ENCODE data around the gene FAM89B. TPM values are rescaled to one million over a fixed set of nuclear protein-coding genes. Genes with fewer than 3 reads are reported as not detected.

Gene FAM89B
- total RNA-seq, 1 experiment from 2014 or later = 64.9 TPM

DNA sequence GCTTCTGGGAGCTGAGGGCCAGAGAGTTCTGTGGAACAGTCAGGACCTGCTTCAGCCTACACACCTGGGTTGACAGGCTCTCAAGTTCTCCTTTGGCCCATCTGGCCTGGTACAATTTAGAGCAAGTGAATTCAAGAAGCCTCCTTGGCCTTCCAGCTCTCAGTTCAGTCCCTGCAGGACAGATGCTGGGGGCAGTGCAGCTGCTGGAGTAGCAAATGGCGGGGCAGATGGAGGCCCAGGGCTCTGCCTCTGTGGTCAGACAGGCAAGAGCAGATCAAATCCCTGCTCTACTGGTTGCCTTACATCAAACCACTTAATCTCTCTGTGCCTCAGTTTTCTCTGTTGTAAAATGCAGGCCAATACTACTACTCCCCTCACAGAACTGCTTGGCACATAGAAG, 31.9 kb downstream of the FAM89B start:
- DNase-seq (ENCODE audit: low read depth in 1 of 2, low spot score in 2 of 2) = no peak
- H3K9me3 ChIP-seq (replicated peaks) = no peaks in the 10 kb centered on the region
- H3K27me3 ChIP-seq (replicated peaks) = no peaks in the 10 kb centered on the region
- peaks cover 89% of the 10 kb centered on the region for H3K36me3 ChIP-seq
- no peak overlapping the region for H3K27ac ChIP-seq
- no peak overlapping the region for H3K4me3 ChIP-seq
- H3K4me1 ChIP-seq (replicated peaks) = no peaks in the 10 kb centered on the region

GRCh38 chr11:65606876-65607613, 34.7 kb downstream of the FAM89B start:
- H3K9me3 ChIP-seq (replicated peaks) = no peaks in the 10 kb centered on the region
- peaks cover 13% of the 10 kb centered on the region for H3K4me1 ChIP-seq (replicated peaks)
- H3K27me3 ChIP-seq (replicated peaks) = no peaks in the 10 kb centered on the region
- no peak overlapping the region for H3K27ac ChIP-seq
- no peak overlapping the region for H3K4me3 ChIP-seq
- DNase-seq (ENCODE audit: low read depth in 1 of 2, low spot score in 2 of 2) = no peak
- peaks cover 96% of the 10 kb centered on the region for H3K36me3 ChIP-seq

GRCh38 chr11:65607614-65608426, 35.5 kb downstream of the FAM89B start:
- H3K36me3 ChIP-seq = peaks cover 96% of the 10 kb centered on the region
- no peak overlapping the region for H3K4me3 ChIP-seq
- H3K4me1 ChIP-seq (replicated peaks) = peaks cover 20% of the 10 kb centered on the region
- no peak overlapping the region for H3K27ac ChIP-seq
- DNase-seq (ENCODE audit: low read depth in 1 of 2, low spot score in 2 of 2) = no peak
- H3K27me3 ChIP-seq (replicated peaks) = no peaks in the 10 kb centered on the region
- H3K9me3 ChIP-seq (replicated peaks) = no peaks in the 10 kb centered on the region

- no peak for DNase-seq (ENCODE audit: low read depth in 1 of 2, low spot score in 2 of 2)
- Histone ChIP-seq H3K27me3 (replicated peaks) (no peaks in the 10 kb centered on the region), H3K4me1 (replicated peaks) (peaks cover 27% of the 10 kb centered on the region)
Measured at GRCh38 chr11:65609229-65609628, 36.9 kb downstream of the FAM89B start.

DNA sequence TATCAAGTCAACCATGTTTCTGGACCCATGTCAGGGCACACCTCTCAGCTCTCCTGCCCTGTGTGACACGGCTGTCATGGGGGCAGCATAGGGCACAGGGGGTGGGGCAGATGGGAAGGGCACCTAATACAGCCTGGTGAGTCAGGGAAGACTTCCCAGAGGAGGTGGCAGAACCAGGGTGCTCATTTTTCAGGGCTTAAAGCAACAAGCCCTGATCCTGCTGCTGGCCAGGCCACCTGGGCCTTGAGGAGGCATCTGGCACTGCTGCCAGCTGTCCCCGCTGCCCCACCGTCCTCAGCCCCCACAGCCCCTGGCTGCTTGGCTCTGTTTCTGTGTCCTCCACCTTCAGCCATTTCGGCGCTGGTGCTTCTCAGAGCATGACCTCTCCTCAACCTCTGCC, 37.3 kb downstream of the FAM89B start:
- Histone ChIP-seq H3K4me3 (no peak overlapping the region), H3K27me3 (replicated peaks) (no peaks in the 10 kb centered on the region), H3K4me1 (replicated peaks) (peaks cover 27% of the 10 kb centered on the region), H3K27ac (no peak overlapping the region), H3K36me3 (peaks cover 87% of the 10 kb centered on the region), H3K9me3 (replicated peaks) (no peaks in the 10 kb centered on the region)
- no peak for DNase-seq (ENCODE audit: low read depth in 1 of 2, low spot score in 2 of 2)

More at GRCh38 chr11:65609229-65609628, 36.9 kb downstream of the FAM89B start:
- Histone ChIP-seq H3K36me3 (peaks cover 91% of the 10 kb centered on the region), H3K27ac (no peak overlapping the region), H3K4me3 (no peak overlapping the region), H3K9me3 (replicated peaks) (no peaks in the 10 kb centered on the region)

DNA sequence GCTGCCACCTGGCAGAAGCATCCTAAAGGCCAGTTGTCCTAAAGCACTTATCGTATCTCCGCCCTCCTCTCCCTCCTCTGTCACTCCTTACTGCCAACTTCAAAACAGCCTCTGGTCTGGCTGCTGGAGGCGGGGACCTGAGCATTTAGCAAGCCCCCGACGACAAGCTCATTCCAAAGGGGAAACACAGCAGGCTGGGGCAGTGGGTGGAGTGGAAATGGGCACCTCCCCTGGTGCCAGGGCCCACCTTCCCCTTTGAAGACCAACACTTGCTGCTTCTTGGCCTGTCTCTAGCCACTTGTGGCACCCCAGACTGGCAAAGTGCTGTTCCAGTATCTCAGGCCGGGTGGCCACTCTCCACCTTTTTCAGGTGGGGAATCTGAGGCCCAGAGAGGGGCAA, 38.1 kb downstream of the FAM89B start:
- Histone ChIP-seq H3K36me3 (peaks cover 80% of the 10 kb centered on the region), H3K4me3 (no peak overlapping the region), H3K4me1 (replicated peaks) (peaks cover 27% of the 10 kb centered on the region)

GRCh38 chr11:65611028-65611757, 38.9 kb downstream of the FAM89B start:
- H3K36me3 ChIP-seq = peaks cover 72% of the 10 kb centered on the region
- no peak overlapping the region for H3K4me3 ChIP-seq
- DNase-seq (ENCODE audit: low read depth in 1 of 2, low spot score in 2 of 2) = no peak
- no peaks in the 10 kb centered on the region for H3K9me3 ChIP-seq (replicated peaks)
- H3K4me1 ChIP-seq (replicated peaks) = peaks cover 27% of the 10 kb centered on the region
- no peaks in the 10 kb centered on the region for H3K27me3 ChIP-seq (replicated peaks)
- H3K27ac ChIP-seq = no peak overlapping the region

More for the DNA sequence above, 38.1 kb downstream of the FAM89B start:
- no peak for DNase-seq (ENCODE audit: low read depth in 1 of 2, low spot score in 2 of 2)
- Histone ChIP-seq H3K9me3 (replicated peaks) (no peaks in the 10 kb centered on the region), H3K27me3 (replicated peaks) (no peaks in the 10 kb centered on the region), H3K27ac (no peak overlapping the region)

GRCh38 chr11:65611758-65612603, 39.6 kb downstream of the FAM89B start:
- no peaks in the 10 kb centered on the region for H3K27me3 ChIP-seq (replicated peaks)
- no peaks in the 10 kb centered on the region for H3K9me3 ChIP-seq (replicated peaks)
- peaks cover 72% of the 10 kb centered on the region for H3K36me3 ChIP-seq
- DNase-seq (ENCODE audit: low read depth in 1 of 2, low spot score in 2 of 2) = no peak
- H3K27ac ChIP-seq = no peak overlapping the region
- H3K4me1 ChIP-seq (replicated peaks) = peaks cover 35% of the 10 kb centered on the region
- H3K4me3 ChIP-seq = no peak overlapping the region; the same call in 1 of the 2 replicates

DNA sequence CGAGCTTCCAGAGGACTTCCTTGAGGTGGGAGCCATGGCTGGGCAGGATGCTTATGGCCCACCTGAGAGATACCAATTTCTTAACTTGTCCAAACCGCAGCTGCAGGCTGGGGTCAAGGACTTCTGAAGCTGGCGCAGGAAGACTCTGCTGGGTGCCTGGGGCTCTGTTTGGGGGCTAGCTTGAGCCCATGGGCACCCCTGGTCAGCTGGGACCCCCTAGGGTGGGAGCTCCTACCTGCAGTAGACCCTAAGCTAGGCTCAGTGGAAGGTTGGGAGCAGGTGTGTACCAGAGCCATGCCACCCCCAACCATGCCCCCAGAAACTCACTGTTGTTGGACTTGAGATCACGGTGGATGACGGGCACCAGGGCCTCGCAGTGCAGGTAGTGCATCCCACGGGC, 40.4 kb downstream of the FAM89B start:
- no peak overlapping the region for H3K27ac ChIP-seq
- H3K27me3 ChIP-seq (replicated peaks) = no peaks in the 10 kb centered on the region
- peaks cover 40% of the 10 kb centered on the region for H3K4me1 ChIP-seq (replicated peaks)
- peaks cover 72% of the 10 kb centered on the region for H3K36me3 ChIP-seq
- DNase-seq (ENCODE audit: low read depth in 1 of 2, low spot score in 2 of 2) = no peak
- peak overlapping the region; percentile 71 for H3K4me3 ChIP-seq
- no peaks in the 10 kb centered on the region for H3K9me3 ChIP-seq (replicated peaks)

DNA sequence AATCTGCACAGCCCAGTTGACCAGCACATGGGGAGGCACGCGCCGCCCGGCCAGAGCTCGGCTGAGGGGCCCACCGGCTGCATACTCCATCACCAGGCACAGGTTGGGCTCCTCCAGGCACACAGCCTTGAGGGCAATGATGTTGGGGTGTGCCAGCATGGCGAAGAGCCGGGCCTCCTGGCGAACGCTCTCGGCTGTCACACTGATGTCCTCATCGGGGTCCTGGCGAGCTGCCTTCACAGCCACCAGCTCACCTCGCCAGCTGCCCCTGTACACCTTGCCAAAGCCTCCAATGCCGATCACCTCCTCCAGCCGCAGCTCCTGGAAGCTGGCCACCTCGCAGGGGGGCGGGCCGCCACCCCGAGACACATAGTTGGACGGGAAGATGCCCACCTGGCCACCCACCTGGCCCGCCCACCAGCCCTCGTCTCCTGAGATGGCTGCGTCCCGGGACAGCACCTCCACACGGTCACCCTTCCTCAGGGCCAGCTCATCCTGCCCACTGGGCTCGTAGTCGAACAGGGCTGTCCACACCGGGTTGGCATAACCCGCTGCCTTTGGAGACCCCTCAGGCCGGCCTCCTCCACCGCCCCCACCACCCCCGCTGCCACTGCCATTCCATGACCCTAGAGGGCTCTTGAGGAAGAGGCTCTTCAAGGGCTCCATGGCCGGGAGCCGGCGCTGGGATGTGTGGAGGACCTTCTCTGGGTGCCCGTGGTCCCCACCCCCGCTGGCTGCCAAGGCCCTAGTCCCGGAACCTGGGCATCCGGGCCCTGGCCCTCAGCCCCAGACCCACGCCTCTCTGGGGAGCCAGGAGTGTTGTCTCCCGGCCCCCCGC, 41.0 kb downstream of the FAM89B start:
- Histone ChIP-seq H3K27ac (peak overlapping the region; percentile 60), H3K27me3 (replicated peaks) (no peaks in the 10 kb centered on the region), H3K4me1 (replicated peaks) (peaks cover 40% of the 10 kb centered on the region), H3K36me3 (peaks cover 72% of the 10 kb centered on the region), H3K4me3 (peak overlapping the region; percentile 71), H3K9me3 (replicated peaks) (no peaks in the 10 kb centered on the region)
- DNase-seq (ENCODE audit: low read depth in 1 of 2, low spot score in 2 of 2) = no peak

GRCh38 chr11:65615229-65615949, 43.1 kb downstream of the FAM89B start, which contains the start of gene PCNX3:
PCNX3 (plus strand) TSS chr11:65615776; CDS start chr11:65616312, 536 bp downstream.
- no peaks in the 10 kb centered on the region for H3K9me3 ChIP-seq (replicated peaks)
- peaks cover 40% of the 10 kb centered on the region for H3K4me1 ChIP-seq (replicated peaks)
- peak within 1 kb of the TSS; percentile 71 for H3K4me3 ChIP-seq
- DNase-seq (ENCODE audit: low read depth in 1 of 2, low spot score in 2 of 2) = peak; percentile 100
- H3K27ac ChIP-seq = peak within 1 kb of the TSS; percentile 60
- H3K36me3 ChIP-seq = peaks cover 72% of the 10 kb centered on the region
- no peaks in the 10 kb centered on the region for H3K27me3 ChIP-seq (replicated peaks)

Measured in SJSA1 (cell line).